ENCODE data around the gene RTP4.
A peak's percentile ranks its signal among the peaks of the same experiment; 100 is the strongest.

The RTP4 gene

DNA sequence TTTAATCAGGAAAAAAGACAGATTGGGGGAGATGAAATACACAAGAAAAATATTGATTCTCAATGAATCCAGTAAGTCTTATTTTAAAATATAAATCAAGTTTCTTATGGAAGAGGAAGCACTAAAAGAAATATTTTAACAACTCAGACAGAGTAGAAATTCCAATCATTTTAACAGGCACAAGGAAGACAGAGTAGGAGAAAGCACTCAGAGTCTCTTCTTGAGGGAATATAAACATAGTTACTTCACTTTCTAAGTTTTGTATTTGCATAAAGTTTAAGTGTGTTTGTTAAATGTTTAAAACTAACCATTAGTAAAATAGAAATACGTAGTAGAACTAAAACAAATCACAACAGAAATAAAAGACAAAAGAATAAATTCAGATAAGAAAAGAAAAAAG lies 24.5 kb upstream of the RTP4 start:
- TF ChIP-seq, protein P1, sequence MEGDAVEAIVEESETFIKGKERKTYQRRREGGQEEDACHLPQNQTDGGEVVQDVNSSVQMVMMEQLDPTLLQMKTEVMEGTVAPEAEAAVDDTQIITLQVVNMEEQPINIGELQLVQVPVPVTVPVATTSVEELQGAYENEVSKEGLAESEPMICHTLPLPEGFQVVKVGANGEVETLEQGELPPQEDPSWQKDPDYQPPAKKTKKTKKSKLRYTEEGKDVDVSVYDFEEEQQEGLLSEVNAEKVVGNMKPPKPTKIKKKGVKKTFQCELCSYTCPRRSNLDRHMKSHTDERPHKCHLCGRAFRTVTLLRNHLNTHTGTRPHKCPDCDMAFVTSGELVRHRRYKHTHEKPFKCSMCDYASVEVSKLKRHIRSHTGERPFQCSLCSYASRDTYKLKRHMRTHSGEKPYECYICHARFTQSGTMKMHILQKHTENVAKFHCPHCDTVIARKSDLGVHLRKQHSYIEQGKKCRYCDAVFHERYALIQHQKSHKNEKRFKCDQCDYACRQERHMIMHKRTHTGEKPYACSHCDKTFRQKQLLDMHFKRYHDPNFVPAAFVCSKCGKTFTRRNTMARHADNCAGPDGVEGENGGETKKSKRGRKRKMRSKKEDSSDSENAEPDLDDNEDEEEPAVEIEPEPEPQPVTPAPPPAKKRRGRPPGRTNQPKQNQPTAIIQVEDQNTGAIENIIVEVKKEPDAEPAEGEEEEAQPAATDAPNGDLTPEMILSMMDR (conservative IDR thresholded peaks at IDR 0.05; ENCODE audit: low read depth, low read length), result no peak
- no peak overlapping the region for H3K4me3 ChIP-seq (ENCODE audit: low read depth, low read length)
- no peak for DNase-seq (ENCODE audit: low read depth)

- TF ChIP-seq, protein P1 (conservative IDR thresholded peaks at IDR 0.05; ENCODE audit: low read depth, low read length), result no peak
- DNase-seq (ENCODE audit: low read depth), result peak; percentile 19
- no peak overlapping the region for H3K4me3 ChIP-seq (ENCODE audit: low read depth, low read length)
Observed at GRCh38 chr3:187352581-187353575, 15.3 kb upstream of the RTP4 start.

- no peak overlapping the region for H3K4me3 ChIP-seq (ENCODE audit: low read depth, low read length)
- no peak for DNase-seq (ENCODE audit: low read depth)
- TF ChIP-seq, protein P1 (conservative IDR thresholded peaks at IDR 0.05; ENCODE audit: low read depth, low read length), result no peak
Observed at GRCh38 chr3:187358068-187358467, 10.1 kb upstream of the RTP4 start.

DNA sequence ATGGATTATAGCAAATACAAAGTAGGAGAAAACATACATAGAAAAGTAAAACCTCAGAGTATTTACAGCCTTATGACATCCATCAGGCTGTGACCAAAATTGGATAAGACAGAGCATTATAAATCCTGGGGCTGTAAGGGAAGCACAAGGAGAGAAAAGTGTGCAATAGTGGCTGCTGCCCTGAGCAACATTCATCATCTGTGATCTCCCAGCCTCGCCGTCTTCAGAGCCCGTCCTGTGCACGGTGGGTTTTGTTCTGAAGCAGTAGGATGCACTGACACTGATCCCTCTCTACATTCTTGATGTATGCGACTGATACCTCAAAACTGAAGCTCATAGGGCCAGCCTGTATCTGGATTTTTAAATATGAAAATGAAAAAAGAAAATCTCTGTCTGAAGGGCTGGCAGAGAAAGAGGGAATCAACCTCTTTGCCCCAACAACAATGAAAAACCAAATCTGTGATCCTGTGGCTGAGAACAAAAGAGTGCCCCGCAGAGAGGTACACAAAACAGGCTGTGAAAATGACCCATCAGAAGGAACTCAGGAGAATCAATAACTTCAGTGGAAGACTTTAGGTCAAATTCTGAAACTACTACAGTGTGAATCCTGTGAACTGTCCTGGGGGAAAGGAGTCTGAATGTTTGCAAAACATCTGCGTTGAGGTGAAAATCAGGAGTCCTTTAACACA lies 8.2 kb upstream of the RTP4 start:
- no peak for DNase-seq (ENCODE audit: low read depth)
- TF ChIP-seq, protein P1 (conservative IDR thresholded peaks at IDR 0.05; ENCODE audit: low read depth, low read length), result no peak
- no peak overlapping the region for H3K4me3 ChIP-seq (ENCODE audit: low read depth, low read length)

GRCh38 chr3:187360596-187360995 lies 7.6 kb upstream of the RTP4 start:
- H3K4me3 ChIP-seq (ENCODE audit: low read depth, low read length), result no peak overlapping the region
- no peak for DNase-seq (ENCODE audit: low read depth)
- TF ChIP-seq, protein P1 (conservative IDR thresholded peaks at IDR 0.05; ENCODE audit: low read depth, low read length), result no peak

DNA sequence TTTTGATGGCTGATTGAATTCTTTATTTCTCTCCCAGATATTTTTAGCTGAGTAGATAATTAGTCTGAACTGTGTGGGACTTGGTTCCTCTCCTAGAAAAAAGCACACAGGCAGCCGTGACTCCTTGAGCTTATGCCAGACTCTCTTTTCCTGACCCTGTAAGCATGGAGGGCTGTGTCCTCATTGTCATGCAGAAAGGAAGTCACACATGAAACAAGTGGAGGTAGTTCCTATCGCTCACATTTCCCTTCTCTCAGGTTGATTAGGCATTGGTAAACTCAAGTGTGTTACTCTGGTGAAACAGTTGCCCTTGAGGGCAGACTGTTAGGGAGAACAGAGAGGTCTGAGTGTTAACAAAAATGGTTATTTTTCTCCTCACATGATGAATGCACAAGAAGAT lies 6.3 kb upstream of the RTP4 start:
- TF ChIP-seq, protein P1 (conservative IDR thresholded peaks at IDR 0.05; ENCODE audit: low read depth, low read length), result no peak
- no peak overlapping the region for H3K4me3 ChIP-seq (ENCODE audit: low read depth, low read length)
- DNase-seq (ENCODE audit: low read depth), result no peak
